EL (cell line): Measurements from ENCODE around the gene ANKRD36B.
"Not testable (repeated sequence)": the region's sequence is repeated elsewhere in the genome, so short reads cannot be mapped to it uniquely, and the experiment has no call there.

ENCODE experiments used
- DNase-seq: peaks from one replicate; pipeline ENCODE4 v3.0.0-alpha.2; 2016

ANKRD36B gene

DNA sequence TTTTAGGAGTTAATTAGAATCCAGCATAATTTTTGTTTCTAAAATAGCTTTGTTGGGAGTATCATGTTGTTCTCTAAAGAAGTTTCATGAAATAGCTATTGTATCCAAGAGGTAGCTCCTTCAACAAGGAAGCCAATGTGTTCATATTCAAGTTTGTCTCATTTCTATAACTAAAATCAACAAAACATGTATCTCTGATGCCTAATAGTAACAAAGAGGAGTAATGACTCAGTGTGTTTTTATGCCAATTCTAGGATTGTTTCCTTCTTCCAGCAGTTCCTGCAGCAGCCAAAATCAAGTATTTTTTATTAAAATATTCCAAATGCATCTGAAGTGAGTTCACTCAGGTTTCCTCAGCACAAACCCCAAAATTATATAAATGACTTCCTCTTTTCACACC lies 41.1 kb downstream of the ANKRD36B start:
- not testable (repeated sequence) for DNase-seq

DNA sequence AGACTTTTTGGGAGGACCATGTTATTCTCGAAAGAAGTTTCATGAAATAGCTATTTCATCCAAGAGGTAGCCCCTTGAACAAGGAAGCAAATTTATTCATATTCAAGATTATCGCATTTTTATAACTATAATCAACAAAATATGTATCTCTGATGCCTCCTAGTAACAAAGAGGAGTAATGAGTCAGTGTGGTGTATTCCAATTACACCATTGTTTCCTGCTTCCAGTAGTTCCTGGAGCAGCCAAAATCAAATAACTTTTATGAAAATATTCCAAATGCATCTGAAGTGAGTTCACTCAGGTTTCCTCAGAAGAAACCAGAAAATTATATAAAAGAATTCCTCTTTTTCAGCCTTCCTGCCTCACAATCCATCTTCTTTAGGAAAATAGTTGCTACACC lies 43.0 kb downstream of the ANKRD36B start:
- no peak for DNase-seq

DNA sequence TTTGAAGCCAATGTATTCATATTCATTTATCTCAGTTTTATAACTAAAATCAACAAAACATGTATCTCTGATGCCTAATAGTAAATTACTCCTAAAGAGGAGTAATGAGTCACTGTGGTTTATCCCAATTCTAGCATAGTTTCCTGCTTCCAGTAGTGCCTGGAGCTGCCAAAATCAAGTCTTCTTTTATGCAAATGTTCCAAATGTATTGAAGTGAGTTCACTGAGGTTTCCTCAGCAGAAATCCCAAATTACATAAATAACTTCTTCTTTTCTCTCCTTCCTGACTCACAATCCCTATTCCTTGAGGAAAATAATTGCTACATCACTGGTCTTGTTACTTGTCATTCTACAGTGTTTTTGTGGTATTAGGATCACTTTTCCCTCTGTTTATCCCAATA lies 44.8 kb downstream of the ANKRD36B start:
- DNase-seq, result not testable (repeated sequence)

DNA sequence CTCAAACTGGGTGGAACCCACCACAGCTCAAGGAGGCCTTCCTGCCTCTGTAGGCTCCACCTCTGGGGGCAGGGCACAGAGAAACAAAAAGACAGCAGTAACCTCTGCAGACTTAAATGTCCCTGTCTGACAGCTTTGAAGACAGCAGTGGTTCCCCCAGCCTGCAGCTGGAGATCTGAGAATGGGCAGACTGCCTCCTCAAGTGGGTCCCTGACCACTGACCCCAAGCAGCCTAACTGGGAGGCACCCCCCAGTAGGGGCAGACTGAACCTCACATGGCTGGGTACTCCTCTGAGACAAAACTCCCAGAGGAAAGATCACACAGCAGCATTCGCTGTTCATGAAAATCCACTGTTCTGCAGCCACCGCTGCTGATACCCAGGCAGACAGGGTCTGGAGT lies 63.8 kb downstream of the ANKRD36B start:
- DNase-seq, result not testable (repeated sequence)

DNA sequence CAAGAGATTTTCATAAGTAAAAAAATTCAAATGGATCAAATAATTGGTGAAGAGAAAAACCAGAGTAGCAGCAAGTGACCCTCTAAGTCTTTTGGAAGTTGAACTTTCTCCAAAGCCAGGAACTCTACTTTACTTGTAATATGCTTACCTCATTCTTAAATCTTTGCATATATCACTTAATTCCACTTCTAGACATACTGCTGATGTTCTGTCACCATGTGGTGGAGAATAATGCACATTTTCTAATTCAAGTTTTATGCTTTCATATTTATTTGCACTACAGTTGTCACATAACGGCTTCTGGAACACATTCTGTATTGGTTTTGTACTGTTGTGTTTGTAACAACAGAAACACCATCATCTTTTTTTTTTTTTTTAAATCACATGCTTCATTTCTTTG lies 65.9 kb downstream of the ANKRD36B start:
- DNase-seq, result not testable (repeated sequence)

DNA sequence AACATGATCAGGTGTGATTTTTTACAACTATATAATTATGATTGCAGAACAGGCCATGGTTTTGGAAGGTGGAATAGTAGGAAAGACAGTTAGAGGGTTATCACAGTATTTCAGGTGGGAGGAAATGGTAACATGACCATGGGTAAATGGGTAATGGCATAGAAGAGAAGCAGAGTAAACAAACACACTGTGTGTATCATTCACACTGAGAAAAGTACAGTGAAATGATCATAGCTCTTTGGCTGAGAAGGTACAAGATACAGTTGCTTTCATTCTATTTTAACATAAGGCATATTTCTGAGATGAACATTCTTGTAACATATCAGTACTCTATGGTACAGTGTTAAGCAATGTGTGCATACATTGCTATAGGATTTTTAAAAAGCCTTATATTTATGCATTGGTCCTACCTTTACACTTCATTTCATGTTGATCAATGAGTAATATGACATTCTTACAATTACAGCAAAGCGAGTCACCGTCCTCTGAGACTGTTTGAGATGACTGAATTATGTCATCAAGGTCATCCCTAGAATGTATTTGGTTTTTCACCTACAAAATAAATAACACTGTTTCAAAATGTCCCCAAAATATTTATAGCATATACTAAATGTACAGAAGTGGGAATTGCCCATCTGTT lies 66.6 kb downstream of the ANKRD36B start:
- DNase-seq, result not testable (repeated sequence)

DNA sequence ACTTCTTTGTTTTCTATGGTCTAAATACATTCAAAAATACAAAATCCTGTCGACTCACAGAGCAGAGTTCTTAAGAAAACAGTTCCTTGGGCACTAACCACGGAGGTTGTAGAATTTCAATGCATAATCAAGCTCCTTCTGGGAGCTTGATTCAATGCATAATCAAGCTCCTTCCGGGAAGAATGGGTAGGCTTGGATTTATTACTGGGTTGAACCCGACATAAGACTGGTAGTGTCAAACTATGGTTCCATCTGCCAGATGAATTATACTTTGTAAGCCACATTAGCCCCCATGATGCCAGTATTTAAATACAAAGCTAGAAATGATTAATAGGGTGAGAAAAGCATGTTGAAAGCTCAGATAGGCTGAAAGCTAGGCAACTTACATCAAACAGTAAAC lies 94.0 kb downstream of the ANKRD36B start:
- not testable (repeated sequence) for DNase-seq

DNA sequence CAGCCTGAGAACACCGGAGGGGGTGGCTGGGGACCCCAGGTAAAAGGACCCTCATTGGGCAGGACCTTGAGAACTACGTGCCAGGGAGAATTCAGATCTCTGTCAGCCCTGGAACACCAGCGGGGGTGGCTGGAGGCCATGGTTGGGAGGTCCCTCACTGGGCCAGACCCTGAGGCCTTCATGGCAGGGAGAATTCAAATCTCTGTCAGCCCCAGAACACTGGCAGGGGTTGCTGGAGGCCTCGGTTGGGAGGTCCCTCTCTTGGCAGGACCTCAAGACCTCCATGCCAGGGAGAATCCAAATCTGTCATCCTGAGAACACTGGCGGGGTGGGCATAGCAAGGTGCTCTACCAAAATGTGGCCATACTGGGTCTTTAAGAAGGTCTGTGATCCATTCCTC lies 99.5 kb downstream of the ANKRD36B start:
- not testable (repeated sequence) for DNase-seq
